Right lobe of liver (tissue), 6 donors: Measurements from ENCODE around the gene ODAD2. TPM values are rescaled to one million over a fixed set of nuclear protein-coding genes. Genes with fewer than 3 reads are reported as not detected.

Experiments used
- ATAC-seq, 4 donors: fragments of 200-7000 bp; cut with Tn5 transposase; one replicate each; pipeline ENCODE4 v1.9.1; 2020; ENCODE audit warnings: mild to moderate bottlenecking in 4 of 4, moderate library complexity in 4 of 4
- DNase-seq, 3 donors: peaks; one replicate each; pipeline ENCODE4 v3.0.0-alpha.2; 2020
- H3K27ac ChIP-seq, 3 donors: fragments of 200-600 bp; one replicate each; pipeline ENCODE4 v1.8.0; 2022
- H3K27me3 ChIP-seq, 2 donors: fragments of 200-600 bp; one replicate each; pipeline ENCODE4 v1.8.0; 2022
- H3K36me3 ChIP-seq, 4 donors: fragments of 200-600 bp; sonication (generic) in 1 of 4; one replicate each; pipeline versions ENCODE4 v1.5.1 to v1.8.0; 2017 to 2022; ENCODE audit warnings: control low read depth in 1 of 4
- H3K4me1 ChIP-seq, 4 donors: fragments of 200-600 bp; sonication (generic) in 1 of 4; one replicate each; pipeline versions ENCODE4 v1.5.1 to v1.8.0; 2017 to 2022; ENCODE audit warnings: control low read depth in 1 of 4
- H3K4me3 ChIP-seq, 3 donors: fragments of 200-600 bp; one replicate each; pipeline ENCODE4 v1.8.0; 2022
- H3K9me3 ChIP-seq, 4 donors: fragments of 200-600 bp; sonication (generic) in 1 of 4; one replicate each; pipeline versions ENCODE4 v1.5.1 to v1.8.0; 2017 to 2022; ENCODE audit warnings: control low read depth in 1 of 4
- POLR2A ChIP-seq: fragments of 450-650 bp; IDR thresholded peaks from one replicate; pipeline ENCODE4 v1.6.1; 2017; ENCODE audit warnings: antibody characterized with exemption, mild to moderate bottlenecking
- WGBS: methylation state at CpG from one replicate; pipeline ENCODE4 v1.1.6; 2018; ENCODE audit warnings: low coverage, low lambda C conversion rate; ENCODE audit not compliant: insufficient coverage; ENCODE audit errors: missing lambda C conversion rate; 5-methylcytosine and 5-hydroxymethylcytosine counted together
- intact Hi-C, 2 donors: fragments of 100-400 bp; cut with DNase I; formaldehyde crosslinking; loops; one replicate each; pipeline versions ENCODE4 v1.11.2 to v1.14.1; 2022
- total RNA-seq, 6 experiments: library from RNA; depleted of rRNA in 2 of 6; stranded (reverse); fragments of >200 nt in 2 of 6; fragmentation: NEBNext Ultra II Directional in 3 of 6; extraction: Animal tissue kit (Norgen Biotek cat#: 25700) in 3 of 6; gene quantifications; one replicate each; pipeline versions ENCODE4 v1.1.0 to v1.2.4, GENCODE V29; 2016 to 2023
- TF ChIP-seq, protein P1 (sequence below), 4 donors: fragments of 200-600 bp in 3 of 4; fragments of 450-650 bp in 1 of 4; IDR thresholded peaks; one replicate each; pipeline versions ENCODE4 v1.5.1 to v1.8.0; 2016 to 2022; ENCODE audit warnings: antibody characterized with exemption in 4 of 4, mild to moderate bottlenecking in 2 of 4
- donor health status: DM: no; HTN: yes; CAD: no.
- donor health status: DM: no; HTN: no; CAD: no.
- donor health status: DM: no; HTN: no; CAD: no.
- donor health status: DM: no; HTN: yes; CAD: no.
- donor health status: DM: no; HTN: yes; CAD: no.

The ODAD2 gene
- total RNA-seq, 6 experiments from 2014 or later: 0.44 to 0.81 (median 0.55) TPM; not detected in 3

- intact Hi-C loops: no loop called here
- H3K4me1 ChIP-seq: no peaks in the 10 kb centered on the region
- no peak for ATAC-seq
- no peak overlapping the region for H3K27ac ChIP-seq
- no peak for TF ChIP-seq POLR2A
- TF ChIP-seq, protein P1, sequence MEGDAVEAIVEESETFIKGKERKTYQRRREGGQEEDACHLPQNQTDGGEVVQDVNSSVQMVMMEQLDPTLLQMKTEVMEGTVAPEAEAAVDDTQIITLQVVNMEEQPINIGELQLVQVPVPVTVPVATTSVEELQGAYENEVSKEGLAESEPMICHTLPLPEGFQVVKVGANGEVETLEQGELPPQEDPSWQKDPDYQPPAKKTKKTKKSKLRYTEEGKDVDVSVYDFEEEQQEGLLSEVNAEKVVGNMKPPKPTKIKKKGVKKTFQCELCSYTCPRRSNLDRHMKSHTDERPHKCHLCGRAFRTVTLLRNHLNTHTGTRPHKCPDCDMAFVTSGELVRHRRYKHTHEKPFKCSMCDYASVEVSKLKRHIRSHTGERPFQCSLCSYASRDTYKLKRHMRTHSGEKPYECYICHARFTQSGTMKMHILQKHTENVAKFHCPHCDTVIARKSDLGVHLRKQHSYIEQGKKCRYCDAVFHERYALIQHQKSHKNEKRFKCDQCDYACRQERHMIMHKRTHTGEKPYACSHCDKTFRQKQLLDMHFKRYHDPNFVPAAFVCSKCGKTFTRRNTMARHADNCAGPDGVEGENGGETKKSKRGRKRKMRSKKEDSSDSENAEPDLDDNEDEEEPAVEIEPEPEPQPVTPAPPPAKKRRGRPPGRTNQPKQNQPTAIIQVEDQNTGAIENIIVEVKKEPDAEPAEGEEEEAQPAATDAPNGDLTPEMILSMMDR (IDR thresholded peaks at IDR 0.05): no peak
- no peak overlapping the region for H3K4me3 ChIP-seq
- no peaks in the 10 kb centered on the region for H3K27me3 ChIP-seq
- H3K9me3 ChIP-seq: no peaks in the 10 kb centered on the region
- 71% methylated on average over 5 of the region's 6 CpGs for WGBS
- DNase-seq: no peak
- no peaks in the 10 kb centered on the region for H3K36me3 ChIP-seq
Measured at GRCh38 chr10:27833792-27834191, 165.1 kb downstream of the ODAD2 start.

GRCh38 chr10:27832826-27833225, 166.1 kb downstream of the ODAD2 start:
- TF ChIP-seq POLR2A: no peak
- TF ChIP-seq, protein P1 (IDR thresholded peaks at IDR 0.05): no peak
- intact Hi-C loops: no loop called here

GRCh38 chr10:27826369-27826768, 172.5 kb downstream of the ODAD2 start:
- ATAC-seq (peak in 1 of 4 donors; percentile 23), DNase-seq (no peak)
- WGBS: 60% methylated on average over 9 of the region's 9 CpGs
- intact Hi-C loops: no loop called here
- Histone ChIP-seq H3K36me3 (no peaks in the 10 kb centered on the region), H3K4me1 (no peaks in the 10 kb centered on the region), H3K27me3 (no peaks in the 10 kb centered on the region), H3K27ac (no peak overlapping the region), H3K4me3 (no peak overlapping the region), H3K9me3 (no peaks in the 10 kb centered on the region)
- TF ChIP-seq, protein P1 (IDR thresholded peaks at IDR 0.05): no peak
- TF ChIP-seq POLR2A: no peak

More at GRCh38 chr10:27832826-27833225, 166.1 kb downstream of the ODAD2 start:
- DNase-seq: no peak
- Histone ChIP-seq H3K9me3 (no peaks in the 10 kb centered on the region), H3K27ac (no peak overlapping the region), H3K4me3 (no peak overlapping the region), H3K36me3 (no peaks in the 10 kb centered on the region), H3K4me1 (no peaks in the 10 kb centered on the region), H3K27me3 (no peaks in the 10 kb centered on the region)
- ATAC-seq: no peak
- WGBS: 41% methylated on average over 3 of the region's 3 CpGs

DNA sequence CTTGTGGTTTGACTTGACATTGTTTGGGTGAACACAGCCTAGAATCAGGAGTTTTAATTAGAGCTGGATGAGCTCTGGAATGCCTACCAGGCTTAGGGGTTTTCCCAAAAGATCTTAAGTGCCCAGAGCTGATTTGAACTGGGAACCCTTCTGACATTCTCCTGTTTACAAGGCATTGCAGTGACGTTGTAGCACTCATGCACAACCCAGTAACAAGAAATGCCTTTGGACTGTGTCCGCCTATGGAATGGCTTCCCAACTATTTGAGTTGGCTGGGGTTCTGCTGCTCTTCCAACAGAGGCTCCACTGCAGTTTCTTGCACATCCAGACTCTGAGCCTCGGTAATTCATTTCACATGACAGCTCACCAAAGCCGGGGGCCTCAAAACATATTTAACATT, 176.6 kb downstream of the ODAD2 start:
- H3K4me3 ChIP-seq: no peak overlapping the region
- no peaks in the 10 kb centered on the region for H3K9me3 ChIP-seq
- H3K27me3 ChIP-seq: no peaks in the 10 kb centered on the region
- DNase-seq: no peak
- 60% methylated on average over 1 of the region's 4 CpGs for WGBS
- no peak overlapping the region for H3K27ac ChIP-seq
- no peaks in the 10 kb centered on the region for H3K4me1 ChIP-seq
- H3K36me3 ChIP-seq: no peaks in the 10 kb centered on the region
- no peak for TF ChIP-seq POLR2A
- TF ChIP-seq, protein P1 (IDR thresholded peaks at IDR 0.05): no peak
- no peak for ATAC-seq
- intact Hi-C loops: no loop called here

GRCh38 chr10:27820637-27821036, 178.2 kb downstream of the ODAD2 start:
- intact Hi-C loops: no loop called here
- Histone ChIP-seq H3K27me3 (no peaks in the 10 kb centered on the region), H3K27ac (no peak overlapping the region), H3K4me1 (no peaks in the 10 kb centered on the region), H3K4me3 (no peak overlapping the region), H3K36me3 (no peaks in the 10 kb centered on the region), H3K9me3 (no peaks in the 10 kb centered on the region)
- DNase-seq (no peak), ATAC-seq (no peak)
- WGBS: 90% methylated on average over 3 of the region's 3 CpGs
- no peak for TF ChIP-seq POLR2A
- TF ChIP-seq, protein P1 (IDR thresholded peaks at IDR 0.05): no peak
